Tibial artery (tissue), 4 donors: Measurements from ENCODE around the gene SMTN.

Source experiments
- DNase-seq, 2 donors: peaks; one replicate each; pipeline ENCODE4 v3.0.0-alpha.2; 2019
- H3K27ac ChIP-seq, 2 donors: fragments of 200-600 bp; sonication (generic) in 1 of 2; 1 replicate in 1 of 2; 2 replicates in 1 of 2; pipeline ENCODE4 v1.5.1; 2018 to 2019; ENCODE audit warnings: mild to moderate bottlenecking in 1 of 2
- H3K27me3 ChIP-seq, 2 donors: fragments of 200-600 bp; sonication (generic) in 1 of 2; one replicate each; pipeline versions ENCODE4 v1.5.1 to v1.6.0; 2016 to 2019
- H3K36me3 ChIP-seq, 3 donors: fragments of 200-600 bp; sonication (generic) in 2 of 3; one replicate each; pipeline ENCODE4 v1.5.1; 2016 to 2019; ENCODE audit warnings: mild to moderate bottlenecking in 2 of 3
- H3K4me1 ChIP-seq, 4 donors: fragments of 200-600 bp; sonication (generic) in 2 of 4; 1 replicate in 3 of 4; 2 replicates in 1 of 4; pipeline ENCODE4 v1.5.1; 2016 to 2019
- H3K4me3 ChIP-seq, 2 donors: fragments of 200-600 bp; sonication (generic) in 1 of 2; 1 replicate in 1 of 2; 2 replicates in 1 of 2; pipeline ENCODE4 v1.5.1; 2018 to 2019; ENCODE audit warnings: mild to moderate bottlenecking in 2 of 2
- H3K9me3 ChIP-seq, 3 donors: fragments of 200-600 bp; sonication (generic) in 1 of 3; one replicate each; pipeline ENCODE4 v1.5.1; 2016 to 2019
- intact Hi-C: fragments of 100-400 bp; cut with DNase I; formaldehyde crosslinking; loops from one replicate; pipeline ENCODE4 v1.15.0; 2023; ENCODE audit warnings: low total_unique reads
- TF ChIP-seq, protein P1 (sequence below), 2 experiments: fragments of 200-600 bp in 1 of 2; fragments of 450-650 bp in 1 of 2; IDR thresholded peaks; one replicate each; pipeline ENCODE4 v1.5.1; 2017 to 2019; ENCODE audit warnings: antibody characterized with exemption in 2 of 2, mild to moderate bottlenecking in 1 of 2, moderate library complexity in 1 of 2

Gene SMTN

DNA sequence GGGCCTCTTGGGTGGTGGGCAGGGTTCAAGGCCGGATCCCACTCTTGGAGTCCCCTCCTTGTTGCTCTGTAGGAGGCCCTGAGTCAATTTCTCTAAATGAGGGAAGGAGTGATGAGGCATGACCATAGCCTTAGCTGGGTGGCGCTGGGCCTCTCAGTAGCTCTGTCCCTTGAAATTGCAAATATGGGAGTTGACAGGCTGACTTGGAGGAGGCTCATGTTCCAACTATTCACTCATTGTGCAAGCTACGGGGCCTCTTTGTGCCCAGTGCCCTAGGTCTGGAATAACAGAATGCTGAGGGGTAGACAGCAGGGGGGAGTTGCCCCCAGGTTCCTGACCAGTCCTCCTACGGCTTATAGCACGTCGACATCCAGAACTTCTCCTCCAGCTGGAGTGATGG lies 18.3 kb downstream of the SMTN start:
- Histone ChIP-seq H3K36me3 (peaks cover 72 to 96% (median 85%) of the 10 kb centered on the region in 3 donors), H3K9me3 (no peaks in the 10 kb centered on the region), H3K4me1 (peaks cover 11 to 100% (median 88%) of the 10 kb centered on the region in 4 donors), H3K4me3 (no peak overlapping the region), H3K27me3 (no peaks in the 10 kb centered on the region), H3K27ac (peak overlapping the region; percentile 99 to 100)
- peak in 1 of 2 donors; percentile 78 for DNase-seq
- TF ChIP-seq, protein P1, sequence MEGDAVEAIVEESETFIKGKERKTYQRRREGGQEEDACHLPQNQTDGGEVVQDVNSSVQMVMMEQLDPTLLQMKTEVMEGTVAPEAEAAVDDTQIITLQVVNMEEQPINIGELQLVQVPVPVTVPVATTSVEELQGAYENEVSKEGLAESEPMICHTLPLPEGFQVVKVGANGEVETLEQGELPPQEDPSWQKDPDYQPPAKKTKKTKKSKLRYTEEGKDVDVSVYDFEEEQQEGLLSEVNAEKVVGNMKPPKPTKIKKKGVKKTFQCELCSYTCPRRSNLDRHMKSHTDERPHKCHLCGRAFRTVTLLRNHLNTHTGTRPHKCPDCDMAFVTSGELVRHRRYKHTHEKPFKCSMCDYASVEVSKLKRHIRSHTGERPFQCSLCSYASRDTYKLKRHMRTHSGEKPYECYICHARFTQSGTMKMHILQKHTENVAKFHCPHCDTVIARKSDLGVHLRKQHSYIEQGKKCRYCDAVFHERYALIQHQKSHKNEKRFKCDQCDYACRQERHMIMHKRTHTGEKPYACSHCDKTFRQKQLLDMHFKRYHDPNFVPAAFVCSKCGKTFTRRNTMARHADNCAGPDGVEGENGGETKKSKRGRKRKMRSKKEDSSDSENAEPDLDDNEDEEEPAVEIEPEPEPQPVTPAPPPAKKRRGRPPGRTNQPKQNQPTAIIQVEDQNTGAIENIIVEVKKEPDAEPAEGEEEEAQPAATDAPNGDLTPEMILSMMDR (IDR thresholded peaks at IDR 0.05), result no peak
- intact Hi-C loops, result no loop called here

GRCh38 chr22:31099841-31100761 lies 19.0 kb downstream of the SMTN start:
- H3K4me1 ChIP-seq, result peaks cover 11 to 100% (median 90%) of the 10 kb centered on the region in 4 donors

GRCh38 chr22:31100762-31101525 lies 19.8 kb downstream of the SMTN start:
- Histone ChIP-seq H3K4me3 (no peak overlapping the region), H3K9me3 (no peaks in the 10 kb centered on the region), H3K27ac (peak overlapping the region; percentile 99 to 100), H3K27me3 (no peaks in the 10 kb centered on the region), H3K36me3 (peaks cover 68 to 92% (median 84%) of the 10 kb centered on the region in 3 donors), H3K4me1 (peaks cover 11 to 100% (median 89%) of the 10 kb centered on the region in 4 donors)
- no peak for DNase-seq
- TF ChIP-seq, protein P1 (IDR thresholded peaks at IDR 0.05), result no peak
- intact Hi-C loops, result no loop called here

More at GRCh38 chr22:31099841-31100761, 19.0 kb downstream of the SMTN start:
- Histone ChIP-seq H3K9me3 (no peaks in the 10 kb centered on the region), H3K27me3 (no peaks in the 10 kb centered on the region), H3K36me3 (peaks cover 72 to 96% (median 85%) of the 10 kb centered on the region in 3 donors), H3K4me3 (no peak overlapping the region), H3K27ac (peak overlapping the region; percentile 99 to 100)
- intact Hi-C loops, result no loop called here
- no peak for DNase-seq
- TF ChIP-seq, protein P1 (IDR thresholded peaks at IDR 0.05), result no peak

- Histone ChIP-seq H3K36me3 (peaks cover 52 to 76% (median 71%) of the 10 kb centered on the region in 3 donors), H3K4me1 (peaks cover 11 to 87% (median 78%) of the 10 kb centered on the region in 4 donors), H3K4me3 (no peak overlapping the region), H3K27ac (peak overlapping the region; percentile 99 to 100), H3K9me3 (no peaks in the 10 kb centered on the region), H3K27me3 (no peaks in the 10 kb centered on the region)
- intact Hi-C loops, result no loop called here
- TF ChIP-seq, protein P1 (IDR thresholded peaks at IDR 0.05), result peak in 1 of 2 experiments; percentile 5
- DNase-seq, result peak; percentile 93 to 97
These were observed 21.4 kb downstream of the SMTN start for GRCh38 chr22:31102441-31103081.

DNA sequence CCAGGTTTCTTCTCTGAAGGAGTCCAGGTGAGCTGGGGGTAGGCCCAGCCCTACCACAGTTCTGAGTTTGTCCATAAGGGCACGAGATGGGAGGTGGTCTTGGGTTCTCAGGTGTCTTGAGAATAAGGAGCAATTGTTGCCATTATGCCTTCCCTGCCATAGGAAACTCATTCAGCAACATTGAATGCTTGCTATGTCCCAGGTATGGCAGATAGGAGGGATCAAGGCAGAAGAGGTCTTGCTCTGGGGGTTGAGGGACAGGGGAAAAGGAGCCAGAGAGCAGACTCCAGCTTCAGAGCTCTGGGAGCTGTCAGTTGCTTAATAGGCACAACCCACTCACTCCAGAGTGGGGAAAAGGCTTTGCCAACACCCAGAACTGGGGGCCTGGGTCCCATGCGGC lies 22.0 kb downstream of the SMTN start:
- DNase-seq, result no peak
- peaks cover 46 to 70% (median 66%) of the 10 kb centered on the region in 3 donors for H3K36me3 ChIP-seq
- intact Hi-C loops, result no loop called here
- no peaks in the 10 kb centered on the region for H3K27me3 ChIP-seq
- no peaks in the 10 kb centered on the region for H3K9me3 ChIP-seq
- peaks cover 11 to 85% (median 76%) of the 10 kb centered on the region in 4 donors for H3K4me1 ChIP-seq
- H3K4me3 ChIP-seq, result no peak overlapping the region
- H3K27ac ChIP-seq, result peak overlapping the region; percentile 99 to 100
- TF ChIP-seq, protein P1 (IDR thresholded peaks at IDR 0.05), result no peak
